Thoracic aorta (tissue), 2 donors: Measurements from ENCODE around the gene ZNRD2. TPM values are rescaled to one million over a fixed set of nuclear protein-coding genes. Genes with fewer than 3 reads are reported as not detected.

Source experiments
- ATAC-seq: fragments of 150-250 bp; one replicate; pipeline ENCODE4 v1.8.0; 2017; ENCODE audit warnings: low read depth; ENCODE audit not compliant: insufficient number of reproducible peaks, low FRiP score
- DNase-seq: peaks from one replicate; pipeline ENCODE4 v3.0.0-alpha.2; 2020; ENCODE audit warnings: low spot score
- H3K27ac ChIP-seq, 2 donors: fragments of 200-600 bp; sonication (generic); 1 replicate in 1 of 2; 2 replicates in 1 of 2; pipeline ENCODE4 v1.5.1; 2016; ENCODE audit warnings: mild to moderate bottlenecking in 2 of 2, moderate library complexity in 2 of 2
- H3K27me3 ChIP-seq: fragments of 200-600 bp; sonication (generic); replicated peaks from 2 replicates; pipeline ENCODE4 v1.6.0; 2016; ENCODE audit warnings: mild to moderate bottlenecking; ENCODE audit not compliant: insufficient read depth
- H3K36me3 ChIP-seq: fragments of 200-600 bp; sonication (generic); one replicate; pipeline ENCODE4 v1.5.1; 2016
- H3K4me1 ChIP-seq, 2 donors: fragments of 200-600 bp; sonication (generic); 1 replicate in 1 of 2; 2 replicates in 1 of 2; pipeline versions ENCODE4 v1.5.1 to v1.6.0; 2016; ENCODE audit warnings: low read depth in 2 of 2, mild to moderate bottlenecking in 1 of 2; ENCODE audit not compliant: control insufficient read depth in 1 of 2
- H3K4me3 ChIP-seq: fragments of 200-600 bp; sonication (generic); 2 replicates; pipeline ENCODE4 v1.5.1; 2016; ENCODE audit warnings: mild to moderate bottlenecking
- H3K9me3 ChIP-seq: fragments of 200-600 bp; sonication (generic); 2 replicates; pipeline ENCODE4 v1.5.1; 2016
- CTCF ChIP-seq: fragments of 200-600 bp; sonication (generic); IDR thresholded peaks from one replicate; pipeline ENCODE4 v1.5.1; 2019; ENCODE audit warnings: antibody characterized with exemption
- total RNA-seq, 2 donors: library from RNA; depleted of rRNA; stranded (reverse); fragments of >200 nt; gene quantifications; one replicate each; pipeline versions ENCODE4 v1.1.0 to v1.2.3, GENCODE V29; 2016

Gene ZNRD2
- total RNA-seq, 2 donors from 2014 or later, result 38.4 to 51.7 TPM

GRCh38 chr11:65589444-65590239 lies 19.4 kb downstream of the ZNRD2 start:
- Histone ChIP-seq H3K27me3 (no peaks in the 10 kb centered on the region), H3K27ac (peak overlapping the region in 1 of 2 donors; percentile 75), H3K4me1 (peaks cover 24 to 49% of the 10 kb centered on the region in 2 donors), H3K4me3 (no peak overlapping the region), H3K9me3 (no peaks in the 10 kb centered on the region), H3K36me3 (peaks cover 36% of the 10 kb centered on the region)
- ATAC-seq, result no peak
- no peak for DNase-seq
- no peak for TF ChIP-seq CTCF

DNA sequence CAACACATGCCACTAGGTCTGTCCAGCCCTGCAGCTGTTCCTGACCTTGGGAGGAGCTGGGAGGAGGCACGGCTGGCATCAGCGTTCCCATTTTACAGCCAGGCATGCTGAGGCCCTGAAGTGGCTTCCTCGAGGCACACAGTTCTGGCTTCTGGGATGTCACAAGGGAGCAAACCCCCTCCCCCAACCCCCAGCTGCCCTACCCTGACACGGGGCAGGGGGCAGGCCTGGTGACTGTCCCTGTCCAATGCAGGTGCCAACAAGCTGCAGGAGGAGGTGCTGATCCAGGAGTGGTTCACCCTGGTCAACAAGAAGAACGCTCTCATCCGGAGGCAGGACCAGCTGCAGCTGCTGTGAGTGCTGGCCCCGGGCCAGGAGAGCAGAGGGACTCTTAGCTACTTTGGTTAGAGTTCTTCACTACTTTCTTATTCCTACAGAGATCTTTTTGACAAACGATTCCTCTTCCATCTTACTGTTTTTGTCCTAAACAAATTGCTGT lies 20.0 kb downstream of the ZNRD2 start:
- Histone ChIP-seq H3K9me3 (no peaks in the 10 kb centered on the region), H3K4me1 (peaks cover 24 to 49% of the 10 kb centered on the region in 2 donors), H3K27ac (no peak overlapping the region), H3K27me3 (no peaks in the 10 kb centered on the region), H3K4me3 (no peak overlapping the region), H3K36me3 (peaks cover 34% of the 10 kb centered on the region)
- no peak for ATAC-seq
- no peak for TF ChIP-seq CTCF
- no peak for DNase-seq

GRCh38 chr11:65591939-65592857 lies 21.9 kb downstream of the ZNRD2 start:
- H3K27ac ChIP-seq, result no peak overlapping the region
- H3K4me3 ChIP-seq, result no peak overlapping the region

GRCh38 chr11:65592858-65593517 lies 22.7 kb downstream of the ZNRD2 start:
- TF ChIP-seq CTCF, result no peak
- H3K36me3 ChIP-seq, result peaks cover 27% of the 10 kb centered on the region
- no peak overlapping the region for H3K4me3 ChIP-seq
- no peaks in the 10 kb centered on the region for H3K27me3 ChIP-seq
- no peaks in the 10 kb centered on the region for H3K9me3 ChIP-seq
- ATAC-seq, result no peak
- peak overlapping the region in 1 of 2 donors; percentile 50 for H3K27ac ChIP-seq
- H3K4me1 ChIP-seq, result peaks cover 5 to 22% of the 10 kb centered on the region in 2 donors
- DNase-seq, result no peak

More at GRCh38 chr11:65591939-65592857, 21.9 kb downstream of the ZNRD2 start:
- Histone ChIP-seq H3K27me3 (no peaks in the 10 kb centered on the region), H3K4me1 (peaks cover 13 to 30% of the 10 kb centered on the region in 2 donors), H3K36me3 (peaks cover 23% of the 10 kb centered on the region), H3K9me3 (no peaks in the 10 kb centered on the region)
- ATAC-seq (no peak), DNase-seq (no peak)
- TF ChIP-seq CTCF, result no peak
